Measurements from ENCODE around the gene SLC35A4.

SLC35A4 gene, protein sequence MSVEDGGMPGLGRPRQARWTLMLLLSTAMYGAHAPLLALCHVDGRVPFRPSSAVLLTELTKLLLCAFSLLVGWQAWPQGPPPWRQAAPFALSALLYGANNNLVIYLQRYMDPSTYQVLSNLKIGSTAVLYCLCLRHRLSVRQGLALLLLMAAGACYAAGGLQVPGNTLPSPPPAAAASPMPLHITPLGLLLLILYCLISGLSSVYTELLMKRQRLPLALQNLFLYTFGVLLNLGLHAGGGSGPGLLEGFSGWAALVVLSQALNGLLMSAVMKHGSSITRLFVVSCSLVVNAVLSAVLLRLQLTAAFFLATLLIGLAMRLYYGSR

DNA sequence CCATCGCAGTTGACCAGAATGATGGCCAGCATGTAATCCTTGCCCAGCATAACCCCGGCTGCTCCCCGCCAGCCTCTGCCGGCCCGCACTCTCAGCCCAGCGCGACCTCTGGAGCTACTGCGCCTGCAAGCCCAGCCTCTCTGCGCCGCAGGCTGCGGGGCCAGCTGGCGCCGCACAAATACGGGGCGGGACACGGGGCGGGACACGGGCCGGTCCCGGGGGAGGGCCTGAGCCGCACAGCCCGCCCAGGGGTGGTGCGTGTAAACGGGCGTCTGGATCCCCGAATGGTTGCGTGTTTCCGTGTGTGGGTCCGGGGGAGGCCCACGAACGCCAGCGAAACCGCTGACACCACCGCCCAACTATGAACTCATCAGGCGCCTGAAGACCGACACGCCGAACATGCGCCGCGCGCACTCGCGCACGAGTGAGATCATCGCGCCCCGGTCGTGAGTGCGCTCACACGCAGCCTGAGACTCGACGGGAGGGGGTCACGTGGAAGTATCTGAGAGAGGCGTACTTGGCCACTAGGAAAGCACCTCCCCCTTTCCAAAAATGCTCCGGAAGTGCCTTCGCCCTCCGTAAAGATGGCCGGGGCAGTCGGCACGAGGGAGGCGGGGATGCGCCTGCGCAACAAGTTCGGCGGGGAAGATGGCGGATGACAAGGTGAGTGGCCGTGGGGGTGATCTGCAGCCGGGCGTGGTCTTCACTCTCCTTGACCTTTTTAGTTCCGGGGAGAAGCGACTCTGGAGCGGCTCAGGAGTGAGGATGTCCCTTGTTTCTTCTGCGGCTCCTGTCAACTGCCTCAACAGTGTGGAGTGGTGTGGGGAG, at the start of gene SLC35A4, which contains the start of gene APBB3:
Gene SLC35A4, plus strand, starts transcription at position 633 of the 828 bp plus-strand sequence. CDS start 2,342 bp downstream, outside the sequence.
Gene APBB3, minus strand, starts transcription at position 403 of the 828 bp plus-strand sequence. Its CDS starts 353 bp downstream, at position 50.
- TF ChIP-seq CTCF (IDR thresholded peaks at IDR 0.05; ENCODE audit: extremely low read depth, insufficient read depth, missing control alignments): no peak
- peak; percentile 96 for DNase-seq (ENCODE audit: low spot score)
- in situ Hi-C loops (cut with MboI; ENCODE audit: low pct_unique_long_range_greater_than_20kb, low sequenced_read_pairs, unreplicated experiment): no loop called here

GRCh38 chr5:140524003-140524402, 40.6 kb upstream of the SLC35A4 start:
- no peak for TF ChIP-seq CTCF (IDR thresholded peaks at IDR 0.05; ENCODE audit: extremely low read depth, insufficient read depth, missing control alignments)
- DNase-seq (ENCODE audit: low spot score): no peak
- in situ Hi-C loops (cut with MboI; ENCODE audit: low pct_unique_long_range_greater_than_20kb, low sequenced_read_pairs, unreplicated experiment): no loop called here

- DNase-seq (ENCODE audit: low spot score): no peak
- no peak for TF ChIP-seq CTCF (IDR thresholded peaks at IDR 0.05; ENCODE audit: extremely low read depth, insufficient read depth, missing control alignments)
- in situ Hi-C loops (cut with MboI; ENCODE audit: low pct_unique_long_range_greater_than_20kb, low sequenced_read_pairs, unreplicated experiment): no loop called here
Measured at GRCh38 chr5:140540227-140540626, 24.4 kb upstream of the SLC35A4 start.

- in situ Hi-C loops (cut with MboI; ENCODE audit: low pct_unique_long_range_greater_than_20kb, low sequenced_read_pairs, unreplicated experiment): no loop called here
- no peak for DNase-seq (ENCODE audit: low spot score)
- no peak for TF ChIP-seq CTCF (IDR thresholded peaks at IDR 0.05; ENCODE audit: extremely low read depth, insufficient read depth, missing control alignments)
Measured at GRCh38 chr5:140542972-140543371, 21.7 kb upstream of the SLC35A4 start.

GRCh38 chr5:140544986-140545385, 19.6 kb upstream of the SLC35A4 start:
- TF ChIP-seq CTCF (IDR thresholded peaks at IDR 0.05; ENCODE audit: extremely low read depth, insufficient read depth, missing control alignments): no peak
- in situ Hi-C loops (cut with MboI; ENCODE audit: low pct_unique_long_range_greater_than_20kb, low sequenced_read_pairs, unreplicated experiment): no loop called here
- DNase-seq (ENCODE audit: low spot score): no peak

DNA sequence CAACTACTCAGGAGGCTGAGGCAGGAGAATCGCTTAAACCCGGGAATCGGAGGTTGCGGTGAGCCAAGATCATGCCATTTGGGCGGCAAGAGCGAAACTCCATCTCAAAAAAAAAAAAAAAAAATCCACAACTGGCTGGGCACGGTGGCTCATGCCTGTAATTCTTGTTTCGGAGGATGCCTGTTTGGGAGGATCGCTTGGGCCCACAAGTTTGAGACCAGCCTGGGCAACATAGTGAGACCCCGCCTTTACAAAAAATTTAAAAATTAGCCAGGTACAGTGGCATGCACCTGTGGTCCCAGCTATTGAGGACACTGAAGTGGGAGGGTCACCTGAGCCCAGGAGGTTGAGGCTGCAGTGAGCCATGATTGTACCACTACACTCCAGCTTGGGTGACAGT, 19.0 kb upstream of the SLC35A4 start:
- in situ Hi-C loops (cut with MboI; ENCODE audit: low pct_unique_long_range_greater_than_20kb, low sequenced_read_pairs, unreplicated experiment): no loop called here
- no peak for TF ChIP-seq CTCF (IDR thresholded peaks at IDR 0.05; ENCODE audit: extremely low read depth, insufficient read depth, missing control alignments)
- no peak for DNase-seq (ENCODE audit: low spot score)

All from GM13977 (cell line).